Hepatocyte (in vitro differentiated cells): ENCODE results near the gene SLC24A1. TPM values are rescaled to one million over a fixed set of nuclear protein-coding genes. Genes with fewer than 3 reads are reported as not detected.
A peak's percentile ranks its signal among the peaks of the same experiment; 100 is the strongest.

ENCODE experiments used
- DNase-seq: peaks from one replicate; pipeline ENCODE4 v3.0.0-alpha.2; 2016; ENCODE audit warnings: low spot score
- H2AFZ ChIP-seq: fragments of 200-600 bp; sonication (generic); 2 replicates; pipeline ENCODE4 v1.6.0; 2016; ENCODE audit warnings: antibody characterized with exemption, mild to moderate bottlenecking
- H3K27ac ChIP-seq: fragments of 200-600 bp; sonication (generic); 2 replicates; pipeline ENCODE4 v1.5.1; 2016; ENCODE audit warnings: mild to moderate bottlenecking
- H3K27me3 ChIP-seq: fragments of 200-600 bp; sonication (generic); 2 replicates; pipeline ENCODE4 v1.6.1; 2016
- H3K36me3 ChIP-seq: fragments of 200-600 bp; sonication (generic); replicated peaks from 2 replicates; pipeline ENCODE4 v1.5.1; 2016; ENCODE audit warnings: low read depth; ENCODE audit not compliant: insufficient read depth
- H3K4me1 ChIP-seq: fragments of 200-600 bp; sonication (generic); 2 replicates; pipeline ENCODE4 v1.5.1; 2016; ENCODE audit warnings: mild to moderate bottlenecking, moderate library complexity; ENCODE audit not compliant: insufficient read depth
- H3K4me2 ChIP-seq: fragments of 200-600 bp; sonication (generic); 2 replicates; pipeline ENCODE4 v1.6.0; 2016
- H3K4me3 ChIP-seq: fragments of 200-600 bp; sonication (generic); 2 replicates; pipeline ENCODE4 v1.5.1; 2016; ENCODE audit warnings: mild to moderate bottlenecking
- H3K79me2 ChIP-seq: fragments of 200-600 bp; sonication (generic); 2 replicates; pipeline ENCODE4 v1.6.0; 2017; ENCODE audit warnings: mild to moderate bottlenecking
- H3K9me2 ChIP-seq: fragments of 200-600 bp; sonication (generic); replicated peaks from 2 replicates; pipeline ENCODE4 v1.6.0; 2017; ENCODE audit warnings: mild to moderate bottlenecking; ENCODE audit not compliant: insufficient read depth
- H3K9me3 ChIP-seq: fragments of 200-600 bp; sonication (generic); 2 replicates; pipeline ENCODE4 v1.5.1; 2016; ENCODE audit warnings: low read depth, mild to moderate bottlenecking
- H4K20me1 ChIP-seq: fragments of 200-600 bp; sonication (generic); 2 replicates; pipeline ENCODE4 v1.6.0; 2016; ENCODE audit warnings: mild to moderate bottlenecking; ENCODE audit not compliant: insufficient read depth, poor library complexity, severe bottlenecking
- EZH2 ChIP-seq: fragments of 200-600 bp; sonication (generic); IDR thresholded peaks from 2 replicates; pipeline ENCODE4 v1.6.1; 2016; ENCODE audit warnings: antibody characterized with exemption, mild to moderate bottlenecking, borderline replicate concordance
- EZH2phosphoT487 ChIP-seq: fragments of 200-600 bp; sonication (generic); IDR thresholded peaks from one replicate; pipeline ENCODE4 v1.6.1; 2018; ENCODE audit warnings: antibody characterized with exemption, mild to moderate bottlenecking, low read depth, moderate library complexity; ENCODE audit not compliant: unreplicated experiment, severe bottlenecking
- WGBS: methylation state at CpG from one replicate; pipeline ENCODE4 v1.1.6; 2016; ENCODE audit warnings: low lambda C conversion rate; ENCODE audit errors: missing lambda C conversion rate; 5-methylcytosine and 5-hydroxymethylcytosine counted together
- polyA plus RNA-seq: library from polyadenylated mRNA; unstranded; fragments of >200 nt; fragmentation: Nextera tagmentation; extraction: Ambion mirVana; gene quantifications from 2 replicates; pipeline ENCODE4 v1.2.1, GENCODE V29; 2016
- total RNA-seq: library from RNA; depleted of rRNA; stranded (reverse); fragments of >200 nt; gene quantifications from 2 replicates; pipeline ENCODE4 v1.2.3, GENCODE V29; 2014
- TF ChIP-seq, protein P1 (sequence below): fragments of 200-600 bp; sonication (generic); IDR thresholded peaks from 2 replicates; pipeline ENCODE4 v1.5.1; 2016; ENCODE audit warnings: antibody characterized with exemption, mild to moderate bottlenecking; ENCODE audit not compliant: poor library complexity

The SLC24A1 gene
- total and polyA plus RNA-seq, 2 experiments from 2014 or later = 3.6 to 7.4 TPM

DNA sequence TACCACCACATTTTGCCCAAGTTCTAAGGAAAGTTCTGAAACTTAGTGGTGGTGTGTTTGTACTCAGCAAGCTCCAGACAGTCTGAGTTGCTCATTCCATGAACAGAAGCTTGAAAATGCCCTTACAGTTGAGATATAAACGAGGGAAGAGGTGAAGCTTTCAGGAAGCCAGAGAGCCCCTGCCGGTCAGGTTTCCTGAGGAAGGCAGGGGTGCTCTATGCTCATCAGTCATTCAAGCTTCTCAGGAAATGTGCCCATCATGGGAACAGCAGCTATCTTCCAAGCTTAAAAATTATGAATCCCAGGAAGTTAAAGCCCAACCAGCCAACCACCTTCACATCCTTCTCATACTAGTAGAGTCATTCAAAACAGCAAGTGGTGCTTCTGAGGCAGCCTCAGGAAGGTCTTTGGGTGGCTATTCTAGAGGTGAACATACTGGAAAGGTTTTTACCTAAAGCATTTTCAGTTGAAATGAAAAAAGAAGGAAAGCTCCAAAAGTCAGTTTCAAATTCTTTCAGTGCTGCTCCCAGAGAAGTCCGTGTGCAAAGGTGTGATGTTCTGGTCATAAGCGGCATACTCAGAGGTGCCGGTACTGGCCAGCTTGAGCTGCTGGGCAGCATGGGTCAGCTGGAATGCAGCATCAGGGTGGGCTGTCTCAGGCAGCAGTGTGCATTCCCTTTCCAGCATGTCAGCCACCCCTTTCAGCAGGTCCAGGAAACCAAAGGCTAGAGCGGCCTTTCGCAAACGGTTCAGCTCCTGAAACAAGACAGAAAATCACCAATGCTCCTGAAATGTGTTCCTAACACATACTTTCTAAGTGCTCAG, 42.6 kb upstream of the SLC24A1 start:
- H3K4me3 ChIP-seq = no peak overlapping the region
- peaks cover 3% of the 10 kb centered on the region for H3K4me1 ChIP-seq
- 80% methylated on average over 8 of the region's 8 CpGs for WGBS
- no peaks in the 10 kb centered on the region for H3K36me3 ChIP-seq
- H3K79me2 ChIP-seq = no peaks in the 10 kb centered on the region
- peak overlapping the region; percentile 42 for H3K27ac ChIP-seq
- no peak overlapping the region for H2AFZ ChIP-seq
- H3K27me3 ChIP-seq = no peaks in the 10 kb centered on the region
- DNase-seq = no peak
- H4K20me1 ChIP-seq = no peaks in the 10 kb centered on the region
- no peaks in the 10 kb centered on the region for H3K9me3 ChIP-seq
- TF ChIP-seq EZH2 (no peak), EZH2phosphoT487 (no peak)
- TF ChIP-seq, protein P1, sequence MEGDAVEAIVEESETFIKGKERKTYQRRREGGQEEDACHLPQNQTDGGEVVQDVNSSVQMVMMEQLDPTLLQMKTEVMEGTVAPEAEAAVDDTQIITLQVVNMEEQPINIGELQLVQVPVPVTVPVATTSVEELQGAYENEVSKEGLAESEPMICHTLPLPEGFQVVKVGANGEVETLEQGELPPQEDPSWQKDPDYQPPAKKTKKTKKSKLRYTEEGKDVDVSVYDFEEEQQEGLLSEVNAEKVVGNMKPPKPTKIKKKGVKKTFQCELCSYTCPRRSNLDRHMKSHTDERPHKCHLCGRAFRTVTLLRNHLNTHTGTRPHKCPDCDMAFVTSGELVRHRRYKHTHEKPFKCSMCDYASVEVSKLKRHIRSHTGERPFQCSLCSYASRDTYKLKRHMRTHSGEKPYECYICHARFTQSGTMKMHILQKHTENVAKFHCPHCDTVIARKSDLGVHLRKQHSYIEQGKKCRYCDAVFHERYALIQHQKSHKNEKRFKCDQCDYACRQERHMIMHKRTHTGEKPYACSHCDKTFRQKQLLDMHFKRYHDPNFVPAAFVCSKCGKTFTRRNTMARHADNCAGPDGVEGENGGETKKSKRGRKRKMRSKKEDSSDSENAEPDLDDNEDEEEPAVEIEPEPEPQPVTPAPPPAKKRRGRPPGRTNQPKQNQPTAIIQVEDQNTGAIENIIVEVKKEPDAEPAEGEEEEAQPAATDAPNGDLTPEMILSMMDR = no peak
- H3K9me2 ChIP-seq = no peaks in the 10 kb centered on the region
- no peak overlapping the region for H3K4me2 ChIP-seq

DNA sequence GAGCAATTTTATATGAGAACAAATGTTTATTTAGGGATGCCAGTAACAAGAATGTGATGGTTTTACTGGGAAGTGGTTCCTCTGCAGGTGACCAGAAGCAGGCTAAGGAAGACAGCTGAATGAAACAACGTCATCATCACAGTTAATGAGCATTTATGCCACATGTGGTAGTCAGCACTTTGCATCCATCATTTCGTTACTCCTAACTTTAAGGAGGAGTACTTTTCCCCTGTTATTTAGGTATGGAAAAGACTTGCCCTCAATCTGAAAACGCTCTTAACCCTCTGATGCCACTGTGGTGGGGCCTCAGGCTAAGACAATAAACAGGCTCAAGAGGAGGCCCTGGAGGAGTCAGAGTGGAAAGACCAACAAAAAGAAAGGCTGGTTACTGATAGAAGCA, 42.0 kb upstream of the SLC24A1 start:
- DNase-seq = no peak
- TF ChIP-seq EZH2 (no peak), EZH2phosphoT487 (no peak)
- TF ChIP-seq, protein P1 = no peak
- Histone ChIP-seq H3K79me2 (no peaks in the 10 kb centered on the region), H4K20me1 (no peaks in the 10 kb centered on the region), H2AFZ (no peak overlapping the region), H3K27me3 (no peaks in the 10 kb centered on the region), H3K27ac (peak overlapping the region; percentile 42), H3K36me3 (no peaks in the 10 kb centered on the region), H3K4me1 (peaks cover 3% of the 10 kb centered on the region), H3K9me2 (no peaks in the 10 kb centered on the region), H3K9me3 (no peaks in the 10 kb centered on the region), H3K4me2 (no peak overlapping the region), H3K4me3 (no peak overlapping the region)
- 60% methylated on average over 3 of the region's 3 CpGs for WGBS

DNA sequence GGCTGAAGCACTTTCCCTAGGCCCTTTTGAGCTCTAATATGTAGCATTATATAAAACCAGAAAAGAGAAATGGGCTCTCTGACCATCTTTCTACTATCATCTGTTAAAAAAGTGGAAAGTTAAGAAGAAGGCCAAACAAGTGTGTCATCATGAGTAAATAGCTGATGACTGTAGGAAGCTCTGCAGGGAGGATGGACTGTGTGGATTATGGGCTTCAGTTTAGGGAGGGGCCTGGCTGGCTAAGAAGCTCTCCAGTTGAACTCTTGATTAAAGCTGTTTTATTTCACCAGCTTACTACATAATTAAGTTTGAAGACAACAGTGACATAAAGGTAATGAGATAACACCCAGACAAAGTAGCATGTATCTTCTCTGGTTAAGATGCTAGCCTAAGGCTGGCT, 41.5 kb upstream of the SLC24A1 start:
- Histone ChIP-seq H3K79me2 (no peaks in the 10 kb centered on the region), H3K9me2 (no peaks in the 10 kb centered on the region), H3K4me3 (no peak overlapping the region), H3K4me1 (peaks cover 3% of the 10 kb centered on the region), H2AFZ (no peak overlapping the region), H3K27me3 (no peaks in the 10 kb centered on the region), H3K4me2 (no peak overlapping the region), H3K27ac (peak overlapping the region; percentile 42), H3K9me3 (no peaks in the 10 kb centered on the region), H4K20me1 (no peaks in the 10 kb centered on the region), H3K36me3 (no peaks in the 10 kb centered on the region)
- DNase-seq = peak; percentile 31
- TF ChIP-seq, protein P1 = no peak
- no peak for TF ChIP-seq EZH2phosphoT487
- no peak for TF ChIP-seq EZH2
